ENCODE measurements around the gene ROR2. TPM values are rescaled to one million over a fixed set of nuclear protein-coding genes. Genes with fewer than 3 reads are reported as not detected.

ROR2 gene
- polyA plus RNA-seq, 3 donors = not detected

DNA sequence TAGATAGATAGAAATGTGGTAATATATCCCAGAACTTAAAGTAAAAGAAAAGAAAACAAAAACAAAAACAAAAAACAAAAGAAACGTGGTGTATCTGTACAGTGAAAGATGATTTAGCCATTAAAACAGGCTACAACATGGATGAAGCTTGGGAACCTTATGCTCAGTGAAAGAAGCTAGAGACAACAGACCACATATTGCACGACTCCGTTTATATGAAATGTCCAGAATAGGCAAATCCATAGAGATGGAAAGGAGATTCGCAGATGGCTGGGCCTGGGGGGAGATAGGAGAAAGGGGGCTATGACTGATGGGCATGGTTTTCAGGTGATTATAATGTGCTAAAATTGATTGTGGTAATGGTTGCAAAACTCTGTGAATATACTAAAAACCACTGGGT is 86.6 kb downstream of the ROR2 start:
- H3K36me3 Mint-ChIP-seq = no peaks in the 10 kb centered on the region
- peaks cover 0 to 6% (median 2%) of the 10 kb centered on the region in 7 donors for H3K9me3 Mint-ChIP-seq
- Histone ChIP-seq H3K9ac (ENCODE audit: insufficient read depth, low read length, poor library complexity, severe bottlenecking) (no peak overlapping the region), H2AFZ (ENCODE audit: insufficient read depth, low read depth, low read length, poor library complexity, severe bottlenecking) (no peak overlapping the region), H3K9me3 (replicated peaks in 1 of 2; ENCODE audit: control insufficient read depth in 1 of 2, insufficient read depth in 1 of 2, low read length in 2 of 2) (peaks cover 0 to 2% of the 10 kb centered on the region in 2 donors), H3K4me3 (replicated peaks in 1 of 3; ENCODE audit: low read depth in 2 of 3, low read length in 3 of 3) (no peak overlapping the region), H3K27me3 (ENCODE audit: control insufficient read depth in 2 of 2, insufficient read depth in 2 of 2, low read length in 2 of 2) (no peaks in the 10 kb centered on the region), H4K20me1 (ENCODE audit: insufficient read depth, low read length) (no peaks in the 10 kb centered on the region), H3K79me2 (ENCODE audit: insufficient read depth, low read length) (no peaks in the 10 kb centered on the region), H3K36me3 (replicated peaks in 1 of 2; ENCODE audit: control insufficient read depth in 1 of 2, insufficient read depth in 2 of 2, low read length in 2 of 2) (no peaks in the 10 kb centered on the region), H3K4me2 (replicated peaks; ENCODE audit: extremely low read depth, low read length, poor library complexity, severe bottlenecking) (no peak overlapping the region), H3K4me1 (ENCODE audit: control insufficient read depth in 1 of 2, insufficient read depth in 2 of 2, low read length in 2 of 2) (no peaks in the 10 kb centered on the region), H3K27ac (ENCODE audit: low read depth in 1 of 2, low read length in 2 of 2) (no peak overlapping the region)
- 86% methylated on average over 4 of the region's 4 CpGs for WGBS (ENCODE audit: insufficient coverage)
- H3K27me3 Mint-ChIP-seq (ENCODE audit: low read depth in 3 of 3) = peaks cover 8 to 11% (median 8%) of the 10 kb centered on the region in 3 donors
- no peak overlapping the region for H3K27ac Mint-ChIP-seq
- no peak for DNase-seq
- H3K4me3 Mint-ChIP-seq = no peak overlapping the region
- TF ChIP-seq, protein P1, sequence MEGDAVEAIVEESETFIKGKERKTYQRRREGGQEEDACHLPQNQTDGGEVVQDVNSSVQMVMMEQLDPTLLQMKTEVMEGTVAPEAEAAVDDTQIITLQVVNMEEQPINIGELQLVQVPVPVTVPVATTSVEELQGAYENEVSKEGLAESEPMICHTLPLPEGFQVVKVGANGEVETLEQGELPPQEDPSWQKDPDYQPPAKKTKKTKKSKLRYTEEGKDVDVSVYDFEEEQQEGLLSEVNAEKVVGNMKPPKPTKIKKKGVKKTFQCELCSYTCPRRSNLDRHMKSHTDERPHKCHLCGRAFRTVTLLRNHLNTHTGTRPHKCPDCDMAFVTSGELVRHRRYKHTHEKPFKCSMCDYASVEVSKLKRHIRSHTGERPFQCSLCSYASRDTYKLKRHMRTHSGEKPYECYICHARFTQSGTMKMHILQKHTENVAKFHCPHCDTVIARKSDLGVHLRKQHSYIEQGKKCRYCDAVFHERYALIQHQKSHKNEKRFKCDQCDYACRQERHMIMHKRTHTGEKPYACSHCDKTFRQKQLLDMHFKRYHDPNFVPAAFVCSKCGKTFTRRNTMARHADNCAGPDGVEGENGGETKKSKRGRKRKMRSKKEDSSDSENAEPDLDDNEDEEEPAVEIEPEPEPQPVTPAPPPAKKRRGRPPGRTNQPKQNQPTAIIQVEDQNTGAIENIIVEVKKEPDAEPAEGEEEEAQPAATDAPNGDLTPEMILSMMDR (IDR thresholded peaks at IDR 0.05) = no peak
- intact Hi-C loops (cut with micrococcal nuclease) = no loop called here
- no peaks in the 10 kb centered on the region for H3K4me1 Mint-ChIP-seq

- no peak overlapping the region for H3K27ac Mint-ChIP-seq
- WGBS (ENCODE audit: insufficient coverage) = 89% methylated on average over 14 of the region's 17 CpGs
- DNase-seq = no peak
- H3K36me3 Mint-ChIP-seq = no peaks in the 10 kb centered on the region
- H2AFZ ChIP-seq (ENCODE audit: insufficient read depth, low read depth, low read length, poor library complexity, severe bottlenecking) = no peak overlapping the region
- H3K27ac ChIP-seq (ENCODE audit: low read depth in 1 of 2, low read length in 2 of 2) = no peak overlapping the region
- no peak overlapping the region for H3K4me3 Mint-ChIP-seq
- no peaks in the 10 kb centered on the region for H3K36me3 ChIP-seq (replicated peaks in 1 of 2; ENCODE audit: control insufficient read depth in 1 of 2, insufficient read depth in 2 of 2, low read length in 2 of 2)
- H3K27me3 ChIP-seq (ENCODE audit: control insufficient read depth in 2 of 2, insufficient read depth in 2 of 2, low read length in 2 of 2) = no peaks in the 10 kb centered on the region
- H3K9me3 ChIP-seq (replicated peaks in 1 of 2; ENCODE audit: control insufficient read depth in 1 of 2, insufficient read depth in 1 of 2, low read length in 2 of 2) = peaks cover 0 to 2% of the 10 kb centered on the region in 2 donors
- no peaks in the 10 kb centered on the region for H3K4me1 ChIP-seq (ENCODE audit: control insufficient read depth in 1 of 2, insufficient read depth in 2 of 2, low read length in 2 of 2)
- no peaks in the 10 kb centered on the region for H3K79me2 ChIP-seq (ENCODE audit: insufficient read depth, low read length)
- peaks cover 0 to 2% (median 2%) of the 10 kb centered on the region in 3 donors for H3K27me3 Mint-ChIP-seq (ENCODE audit: low read depth in 3 of 3)
- intact Hi-C loops (cut with micrococcal nuclease) = no loop called here
- H4K20me1 ChIP-seq (ENCODE audit: insufficient read depth, low read length) = no peaks in the 10 kb centered on the region
- H3K9ac ChIP-seq (ENCODE audit: insufficient read depth, low read length, poor library complexity, severe bottlenecking) = no peak overlapping the region
- H3K9me3 Mint-ChIP-seq = peaks cover 0 to 6% (median 2%) of the 10 kb centered on the region in 7 donors
- H3K4me3 ChIP-seq (replicated peaks in 1 of 3; ENCODE audit: low read depth in 2 of 3, low read length in 3 of 3) = no peak overlapping the region
- no peaks in the 10 kb centered on the region for H3K4me1 Mint-ChIP-seq
- no peak overlapping the region for H3K4me2 ChIP-seq (replicated peaks; ENCODE audit: extremely low read depth, low read length, poor library complexity, severe bottlenecking)
- TF ChIP-seq, protein P1 (IDR thresholded peaks at IDR 0.05) = no peak
Observed at GRCh38 chr9:91858213-91859030, 91.6 kb downstream of the ROR2 start.
